Measurements from ENCODE around the gene APCDD1L.

DNA sequence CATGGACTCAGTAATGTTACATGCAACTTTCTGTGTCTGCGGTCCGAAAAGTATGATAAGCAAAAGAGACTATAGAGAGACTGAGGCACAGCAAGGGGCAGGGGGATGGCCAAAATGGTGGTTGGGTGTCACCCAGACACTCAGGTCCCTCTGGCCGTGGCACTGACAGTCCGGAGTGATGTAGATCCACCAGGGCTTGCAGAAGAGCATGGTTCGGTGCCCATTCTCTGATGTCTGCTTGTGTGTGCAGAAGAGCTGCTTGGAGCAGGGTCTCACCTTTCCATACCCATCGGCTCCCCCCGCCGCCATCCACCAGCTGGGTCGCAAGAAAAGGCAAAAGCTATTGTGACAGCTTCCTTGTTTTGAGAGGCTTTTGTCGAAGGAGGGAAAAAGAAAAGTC is 6.6 kb upstream of the APCDD1L start:
- TF ChIP-seq GATA2 (IDR thresholded peaks at IDR 0.05; ENCODE audit: low read depth, low read length) (no peak), GATA3 (IDR thresholded peaks at IDR 0.05; ENCODE audit: low read depth, low read length) (no peak)
